ENCODE results near the gene LARP4B. TPM values are rescaled to one million over a fixed set of nuclear protein-coding genes. Genes with fewer than 3 reads are reported as not detected.

LARP4B gene
- total and polyA plus RNA-seq, 2 experiments from 2014 or later: 18.3 to 52.3 TPM

DNA sequence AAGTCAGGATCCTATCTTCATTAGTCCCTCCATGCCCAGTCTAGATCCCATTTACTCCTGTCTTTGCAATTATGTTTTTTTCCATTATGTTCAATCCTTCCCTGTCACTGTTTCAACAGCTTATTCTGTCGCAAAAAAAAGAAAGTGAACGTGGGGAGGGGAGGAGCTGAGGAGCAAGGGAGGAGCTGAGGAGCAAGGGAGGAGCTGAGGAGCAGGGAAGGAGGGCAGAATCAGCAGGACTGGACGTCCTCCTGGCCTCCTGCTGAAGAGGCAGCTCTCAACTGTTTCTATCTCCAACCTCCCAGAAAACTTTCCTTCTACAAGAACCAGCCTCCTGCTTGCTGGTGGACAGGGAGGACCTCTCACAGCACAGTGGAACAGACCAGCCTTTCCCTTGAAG is 26.0 kb downstream of the LARP4B start (continued):
- TF ChIP-seq ZNF462 (CRISPR knock-in tag; IDR thresholded peaks at IDR 0.05): no peak
- no peak for TF ChIP-seq REST (IDR thresholded peaks at IDR 0.05; ENCODE audit: unreplicated experiment)
- TF ChIP-seq EZH2phosphoT487 (IDR thresholded peaks at IDR 0.05; ENCODE audit: unreplicated experiment): no peak
- TF ChIP-seq STAT1 (IDR thresholded peaks at IDR 0.05; ENCODE audit: unreplicated experiment): no peak
- no peak for TF ChIP-seq NANOG (IDR thresholded peaks at IDR 0.05; ENCODE audit: borderline replicate concordance)
- TF ChIP-seq ETS1 (IDR thresholded peaks at IDR 0.05): no peak
- no peak for TF ChIP-seq ZNF114 (CRISPR knock-in tag; IDR thresholded peaks at IDR 0.05)
- no peak for TF ChIP-seq CREB1 (CRISPR knock-in tag; IDR thresholded peaks at IDR 0.05; ENCODE audit: low read depth)
- no peak for TF ChIP-seq ZNF331 (CRISPR knock-in tag; IDR thresholded peaks at IDR 0.05; ENCODE audit: low read depth)
- TF ChIP-seq POLR2AphosphoS5 (IDR thresholded peaks at IDR 0.05; ENCODE audit: low read depth): no peak
- TF ChIP-seq EZH2 (IDR thresholded peaks at IDR 0.05; ENCODE audit: low read depth, unreplicated experiment): no peak
